HG02678 (cell line): ENCODE results near the gene ANKRD29.
"Not testable (repeated sequence)": the region's sequence is repeated elsewhere in the genome, so short reads cannot be mapped to it uniquely, and the experiment has no call there.

ENCODE experiments used
- ATAC-seq: cut with Tn5 transposase; IDR thresholded peaks from one replicate; pipeline ENCODE4 v1.9.1; 2021; ENCODE audit warnings: mild to moderate bottlenecking, moderate library complexity; ENCODE audit not compliant: unreplicated experiment

ANKRD29 gene

DNA sequence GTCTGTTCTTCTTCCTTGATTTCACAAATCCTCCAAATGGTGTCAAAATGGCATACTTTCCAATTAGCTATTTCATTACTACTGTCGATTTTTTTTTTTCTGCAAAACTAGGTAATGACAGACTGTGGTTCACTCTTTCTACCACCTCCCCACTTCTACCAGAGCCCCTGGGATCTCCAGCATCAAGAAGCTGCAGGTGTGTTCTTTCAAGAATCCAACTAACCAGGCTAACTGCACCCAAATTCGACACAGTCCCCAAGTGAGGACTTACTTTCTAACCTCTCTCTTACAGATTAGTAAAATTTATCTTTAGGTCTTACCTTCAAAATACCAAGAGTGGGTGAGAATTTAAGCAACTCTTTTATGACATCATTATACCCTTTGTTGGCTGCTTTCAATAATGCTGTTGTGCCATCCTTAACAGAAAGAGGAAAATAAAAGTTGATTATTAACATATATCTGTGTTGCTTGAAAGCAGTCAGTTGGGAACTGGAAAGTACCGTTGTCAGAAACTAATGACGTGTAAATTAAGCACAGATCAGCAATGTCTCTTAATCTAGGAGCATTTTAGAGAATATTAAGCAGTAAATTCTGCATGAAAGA, 45.2 kb downstream of the ANKRD29 start:
- ATAC-seq = peak; percentile 49

DNA sequence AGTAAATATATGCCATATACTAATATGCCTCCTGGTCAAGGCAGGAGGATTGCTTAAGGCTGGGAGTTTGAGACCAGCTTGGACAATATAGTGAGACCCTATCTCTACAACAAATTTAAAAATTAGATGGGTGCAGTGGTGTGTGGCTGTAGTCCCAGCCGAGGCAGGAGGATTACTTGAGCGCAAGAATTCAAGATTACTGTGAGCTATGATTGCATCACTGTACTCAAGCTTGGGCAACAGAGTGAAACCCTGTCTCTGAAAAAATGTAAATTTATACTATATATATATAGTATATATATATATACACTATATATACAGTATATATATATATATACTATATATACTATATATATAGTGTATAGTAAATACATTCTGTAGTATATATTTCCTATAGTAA, 46.5 kb downstream of the ANKRD29 start:
- ATAC-seq = no peak

DNA sequence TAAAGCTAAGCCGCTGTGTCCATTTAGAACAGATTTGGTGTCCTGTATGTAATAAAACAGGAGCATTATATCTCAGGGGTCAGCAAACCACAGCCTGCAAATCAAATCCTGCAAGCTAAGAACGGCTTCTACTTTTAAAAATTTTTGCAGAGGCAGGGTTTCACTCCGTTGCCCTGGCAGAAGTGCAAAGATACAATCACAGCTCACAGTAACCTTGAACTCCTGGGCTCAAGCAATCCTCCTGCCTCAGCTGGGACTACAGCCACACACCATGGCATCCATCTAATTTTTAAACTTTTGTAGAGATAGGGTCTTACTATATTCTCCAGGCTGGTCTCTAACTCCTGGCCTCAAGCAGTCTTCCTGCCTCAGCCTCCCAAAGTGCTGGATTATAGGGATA, 47.8 kb downstream of the ANKRD29 start:
- no peak for ATAC-seq

DNA sequence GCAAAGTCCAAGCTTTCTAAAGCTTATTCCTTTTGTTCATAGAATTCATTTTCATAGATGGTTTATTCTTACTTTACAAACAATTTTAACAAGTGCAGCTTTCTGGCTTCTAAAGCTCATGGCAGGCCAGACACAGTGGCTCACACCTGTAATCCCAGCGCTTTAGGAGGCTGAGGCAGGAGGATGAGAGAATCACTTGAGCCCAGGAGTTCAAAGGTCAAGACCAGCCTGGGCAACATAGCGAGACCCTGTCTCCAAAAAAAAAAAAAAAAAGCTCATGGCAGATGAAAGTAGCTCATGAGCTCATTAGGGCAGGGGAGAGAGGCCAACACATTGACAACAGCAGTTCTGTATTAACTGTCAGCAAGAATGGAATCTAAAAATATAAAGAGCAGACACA, 48.3 kb downstream of the ANKRD29 start:
- no peak for ATAC-seq

DNA sequence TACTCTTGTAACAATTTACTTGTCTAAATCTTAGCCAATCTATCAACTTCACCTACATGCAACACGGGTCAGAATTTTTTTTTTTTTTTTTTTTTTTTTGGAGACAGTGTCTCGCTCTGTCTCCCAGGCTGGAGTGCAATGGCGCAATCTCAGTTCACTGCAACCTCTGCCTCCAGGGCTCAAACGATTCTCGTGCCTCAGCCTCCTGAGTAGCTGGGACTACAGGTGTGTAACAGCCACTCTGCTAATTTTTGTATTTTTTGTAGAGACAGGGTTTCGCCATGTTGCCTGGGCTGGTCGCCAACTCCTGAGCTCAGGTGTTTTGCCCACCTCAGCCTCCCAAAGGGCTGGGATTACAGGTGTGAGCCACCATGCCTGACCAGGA, 49.6 kb downstream of the ANKRD29 start:
- ATAC-seq = not testable (repeated sequence)

DNA sequence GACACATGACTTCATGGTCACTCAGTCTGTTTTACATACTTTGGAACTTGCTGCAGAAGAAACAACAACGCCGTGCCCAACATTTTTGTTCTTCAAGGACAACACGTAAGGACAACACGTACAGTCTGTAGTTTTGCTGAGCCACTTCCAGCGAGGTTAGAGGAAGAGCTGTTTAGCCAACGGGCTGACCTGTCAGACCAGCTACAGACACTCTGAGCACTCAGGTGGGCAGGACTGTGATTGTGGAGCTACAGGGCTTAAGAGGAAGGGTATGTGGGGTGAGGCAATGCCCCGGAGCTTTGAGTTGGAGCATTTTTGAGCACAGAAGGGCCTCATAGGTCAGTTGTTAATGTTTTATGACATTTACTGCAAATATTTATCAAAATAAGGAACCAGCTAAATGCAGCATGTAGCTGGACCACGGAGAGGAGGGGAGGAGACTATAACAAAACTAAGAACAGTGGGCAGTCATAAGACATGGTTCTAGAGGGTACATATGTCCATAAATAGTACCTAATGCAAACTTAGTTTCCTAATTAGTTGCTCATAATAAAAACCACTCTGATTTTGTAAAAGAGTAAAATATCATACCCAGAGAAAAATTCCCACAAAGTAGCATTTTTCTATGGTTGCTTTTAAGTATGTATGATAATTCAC, 50.1 kb downstream of the ANKRD29 start:
- peak; percentile 45 for ATAC-seq

DNA sequence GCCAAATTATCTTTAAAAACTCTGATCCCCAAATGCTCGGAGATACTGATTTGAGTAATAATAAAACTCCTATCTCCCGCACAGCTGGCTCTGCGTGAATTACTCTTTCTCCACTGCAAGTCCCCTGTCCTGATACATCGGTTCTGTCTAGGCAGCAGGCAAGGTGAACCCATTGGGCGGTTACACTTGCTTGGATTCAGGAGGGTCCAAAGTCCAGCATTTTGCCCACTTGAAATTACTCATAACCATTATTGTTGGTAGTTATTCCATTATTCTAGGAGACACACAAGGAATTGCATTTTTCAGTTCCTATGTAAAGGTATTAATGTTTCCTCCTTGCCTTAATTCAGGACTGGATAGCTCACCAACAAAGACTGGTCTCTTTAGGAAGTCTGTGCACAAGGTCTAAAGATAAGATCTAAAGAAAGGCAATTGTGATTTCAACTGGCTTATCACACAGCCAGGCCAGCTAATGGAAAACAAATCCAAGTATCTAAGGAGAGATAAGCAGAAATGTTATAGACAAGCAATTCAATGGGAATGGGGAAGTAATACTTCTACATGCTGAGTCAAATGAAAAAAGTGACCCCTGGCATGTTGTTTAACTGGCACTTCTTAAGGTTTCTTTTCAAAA, 53.2 kb downstream of the ANKRD29 start:
- ATAC-seq = no peak

DNA sequence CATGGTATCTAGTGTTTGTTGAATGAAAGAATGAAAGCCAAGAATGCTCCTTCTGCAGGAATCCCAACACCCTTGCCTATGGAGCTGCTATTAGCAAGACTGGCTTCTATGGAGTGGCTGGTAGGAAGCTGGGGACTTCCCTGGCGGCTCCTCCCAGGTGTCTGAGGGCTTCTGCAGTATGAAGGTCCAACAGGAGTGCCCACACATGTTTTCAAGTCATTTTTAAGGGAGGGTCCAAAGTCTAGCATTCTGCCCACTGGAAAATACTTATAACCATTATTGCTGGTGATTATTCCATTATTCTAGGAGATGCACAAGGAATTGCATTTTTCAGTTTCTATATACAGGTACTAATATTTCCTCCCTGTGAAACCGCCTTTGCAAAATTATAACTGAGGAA, 54.5 kb downstream of the ANKRD29 start:
- no peak for ATAC-seq

DNA sequence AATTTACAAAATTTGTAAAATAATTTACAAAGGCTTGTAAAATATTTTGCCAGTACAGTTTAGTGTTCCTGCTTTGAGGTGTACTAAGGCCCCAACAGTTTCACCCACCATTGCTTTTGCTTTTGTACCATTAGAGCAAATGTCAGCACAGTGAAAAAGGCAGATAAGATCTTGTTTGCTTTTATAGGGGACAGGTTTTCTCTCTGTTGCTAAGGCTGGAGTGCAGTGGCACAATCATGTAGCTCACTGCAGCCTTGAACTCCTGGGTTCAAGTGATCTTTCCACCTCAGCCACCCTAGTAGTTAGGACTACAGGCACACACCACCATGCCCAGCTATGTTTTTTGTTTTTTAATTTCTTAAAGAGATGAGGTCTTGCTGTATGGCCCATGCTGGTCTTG, 56.8 kb downstream of the ANKRD29 start:
- ATAC-seq = no peak

- no peak for ATAC-seq
Measured at GRCh38 chr18:23599809-23600208, 62.9 kb downstream of the ANKRD29 start.

GRCh38 chr18:23596183-23596582, 66.5 kb downstream of the ANKRD29 start:
- ATAC-seq = no peak

DNA sequence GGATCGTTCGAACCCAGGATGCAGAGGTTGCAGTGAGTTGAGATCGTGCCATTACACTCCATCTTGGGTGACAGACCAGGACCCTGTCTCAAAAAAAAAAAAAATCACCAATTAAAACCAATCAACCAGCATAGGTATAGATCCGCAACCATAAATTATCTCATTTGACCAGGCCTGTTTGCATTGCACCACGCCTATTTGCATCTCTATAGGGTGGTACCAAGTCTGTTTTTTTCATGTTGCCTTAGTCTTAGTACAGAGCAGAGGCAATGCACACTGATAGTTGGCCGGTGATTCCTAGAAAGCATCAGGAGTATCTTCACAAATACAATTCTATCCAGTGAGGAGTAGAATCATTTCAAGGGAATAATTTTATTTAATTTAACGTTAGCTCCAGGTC, 67.1 kb downstream of the ANKRD29 start:
- no peak for ATAC-seq

DNA sequence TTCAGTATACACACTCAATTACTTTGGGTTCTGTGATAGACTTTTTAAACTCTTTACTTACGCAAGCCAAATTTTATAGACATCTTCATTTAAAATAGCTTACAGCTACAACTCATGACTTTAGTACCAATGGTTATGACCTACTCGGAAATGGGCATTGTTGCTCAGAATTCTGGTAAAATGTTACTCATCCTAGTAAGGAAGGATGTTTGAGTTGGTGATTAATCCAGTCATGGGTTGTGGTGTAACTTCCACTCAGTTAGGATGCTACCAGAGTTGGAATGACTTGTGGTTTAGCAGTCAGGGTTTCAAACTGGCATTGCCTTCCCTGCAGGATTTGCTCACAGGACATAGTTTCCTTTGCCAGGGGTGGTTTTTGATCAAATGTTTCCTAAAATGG, 69.0 kb downstream of the ANKRD29 start:
- ATAC-seq = no peak

DNA sequence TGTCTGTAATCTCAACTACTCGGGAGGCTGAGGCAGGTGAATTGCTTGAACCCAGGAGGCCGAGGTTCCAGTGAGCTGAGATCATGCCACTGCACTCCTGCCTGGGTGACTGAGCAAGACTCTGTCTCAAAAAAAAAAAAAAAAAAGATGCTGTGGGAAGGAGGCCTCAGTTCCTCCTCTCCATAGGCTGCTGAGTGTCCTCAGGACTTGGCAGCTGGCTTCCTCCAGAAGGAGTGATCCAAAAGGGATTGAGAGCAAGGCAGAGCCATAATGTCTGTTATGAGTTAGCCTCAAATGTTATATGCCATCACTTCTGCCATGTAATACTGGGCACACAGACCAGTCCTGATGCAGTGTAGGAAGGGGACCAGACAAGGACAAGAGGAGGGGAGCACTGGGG, 69.8 kb downstream of the ANKRD29 start:
- ATAC-seq = no peak

- ATAC-seq = no peak
Measured at GRCh38 chr18:23591011-23591410, 71.7 kb downstream of the ANKRD29 start.

DNA sequence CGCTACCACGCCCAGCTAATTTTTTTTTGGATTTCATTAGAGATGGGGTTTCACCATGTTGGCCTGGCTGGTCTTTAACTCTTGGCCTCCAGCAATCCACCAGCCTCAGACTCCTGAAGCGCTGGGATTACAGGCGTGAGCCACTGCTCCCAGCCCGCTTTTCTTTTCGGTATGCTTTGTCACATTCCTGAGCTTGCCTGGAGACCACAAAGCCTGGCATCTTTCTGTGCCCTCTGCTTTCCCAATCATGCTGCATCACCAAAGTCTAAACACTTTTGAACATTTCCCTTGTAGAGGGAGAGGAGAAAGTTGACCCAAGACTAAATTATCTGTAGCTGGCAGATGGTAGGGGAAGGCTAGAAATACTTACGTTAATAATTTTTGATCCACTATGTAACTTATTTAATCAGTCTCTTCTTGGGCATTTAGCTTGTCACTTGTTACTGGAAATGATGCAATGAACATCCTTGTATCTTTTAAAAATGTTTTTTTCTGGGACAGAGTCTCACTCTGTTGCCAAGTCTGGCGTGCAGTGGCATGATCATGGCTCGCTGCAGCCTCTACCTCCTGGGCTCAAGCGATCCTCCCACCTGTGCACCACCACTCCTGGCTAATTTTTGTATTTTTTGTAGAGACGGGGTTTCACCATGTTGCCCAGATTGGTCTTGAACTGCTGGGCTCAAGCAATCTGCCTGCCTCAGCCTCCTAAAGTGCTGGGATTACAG, 73.7 kb downstream of the ANKRD29 start:
- ATAC-seq = no peak

GRCh38 chr18:23587220-23587642, 75.5 kb downstream of the ANKRD29 start:
- ATAC-seq = no peak

- peak; percentile 90 for ATAC-seq
Measured at GRCh38 chr18:23586249-23587196, 76.2 kb downstream of the ANKRD29 start, which contains the start of gene NPC1. TSS of gene NPC1 (minus strand) at chr18:23586506. CDS start at chr18:23586343, 163 bp downstream.

DNA sequence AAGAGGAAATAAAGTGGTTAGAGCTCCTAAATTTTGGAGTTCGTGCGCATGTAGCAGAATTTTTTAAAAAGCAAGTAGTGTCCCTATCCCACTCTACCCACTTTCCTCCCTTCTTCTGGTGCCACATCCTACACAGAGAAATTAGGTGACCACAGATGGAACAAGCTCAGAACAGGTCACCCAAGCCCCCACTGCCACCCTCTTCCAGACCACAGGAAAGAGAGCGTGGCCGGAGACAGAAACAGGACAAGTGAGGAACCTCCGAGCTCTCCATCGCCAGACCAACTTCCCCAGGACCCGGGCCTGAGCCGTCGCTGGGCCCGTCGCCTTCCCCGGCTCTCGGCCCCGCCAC, 76.8 kb downstream of the ANKRD29 start:
- ATAC-seq = peak; percentile 25

DNA sequence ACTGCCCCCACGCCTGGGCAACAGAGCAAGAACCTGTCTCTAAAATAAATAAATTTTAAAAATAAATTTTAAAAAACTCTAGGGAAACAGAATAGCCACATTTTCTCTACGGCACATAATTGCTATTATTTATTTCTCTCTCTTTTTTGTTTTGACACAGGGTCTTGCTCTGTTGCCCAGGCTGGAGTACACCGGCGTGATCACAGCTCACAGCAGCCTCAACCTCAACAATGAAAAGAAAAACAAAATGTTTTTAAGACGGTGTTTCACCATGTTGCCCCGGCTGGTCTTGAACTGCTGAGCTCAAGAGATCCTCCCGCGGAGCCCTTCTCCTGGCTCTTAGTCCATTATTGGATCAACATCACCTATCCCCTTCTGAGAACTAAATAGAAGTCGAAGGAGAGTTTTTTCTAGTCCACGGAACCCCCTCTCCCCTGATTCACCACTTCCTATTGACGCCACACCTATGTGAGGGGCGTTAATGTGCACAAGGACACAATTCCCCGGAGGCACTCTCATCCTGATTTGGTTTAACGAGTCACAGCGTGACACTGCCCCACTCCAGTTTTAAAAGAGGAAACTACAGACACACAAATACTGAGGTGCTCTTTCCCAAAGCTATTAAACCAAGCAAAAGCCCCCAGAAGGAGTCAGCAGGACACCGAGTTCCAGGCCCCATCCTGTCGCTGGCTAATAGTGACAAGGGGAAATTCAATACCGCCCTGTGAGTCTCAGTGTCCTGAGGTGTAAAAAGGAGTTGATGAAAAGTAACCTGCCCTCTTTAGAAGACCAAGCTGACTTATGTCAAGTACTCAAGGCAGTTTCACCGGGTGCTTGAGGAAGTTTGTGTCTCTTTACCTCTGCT, 77.5 kb downstream of the ANKRD29 start:
- no peak for ATAC-seq
